Measurements from ENCODE around the gene TENT5C.

The TENT5C gene

DNA sequence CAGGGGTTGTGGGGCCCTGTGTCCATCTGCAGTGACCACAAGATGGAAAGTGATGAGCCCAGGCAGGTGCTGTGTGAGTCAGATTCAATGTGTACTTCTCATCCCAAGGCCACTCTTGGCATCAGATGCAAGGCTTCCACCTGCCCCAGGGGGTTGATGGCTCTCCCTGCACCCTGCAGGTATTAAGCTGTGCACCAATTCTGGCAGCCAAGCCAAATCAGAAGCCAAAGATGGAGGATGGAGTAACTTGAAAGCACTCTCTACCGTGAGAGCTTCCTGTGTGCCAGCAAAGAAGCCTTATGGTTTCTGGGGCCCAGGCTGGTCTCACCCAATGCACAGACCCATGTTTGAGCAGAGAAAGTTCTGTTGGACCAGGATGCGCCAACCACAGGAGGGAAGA lies 44.3 kb upstream of the TENT5C start:
- TF ChIP-seq, protein P1, sequence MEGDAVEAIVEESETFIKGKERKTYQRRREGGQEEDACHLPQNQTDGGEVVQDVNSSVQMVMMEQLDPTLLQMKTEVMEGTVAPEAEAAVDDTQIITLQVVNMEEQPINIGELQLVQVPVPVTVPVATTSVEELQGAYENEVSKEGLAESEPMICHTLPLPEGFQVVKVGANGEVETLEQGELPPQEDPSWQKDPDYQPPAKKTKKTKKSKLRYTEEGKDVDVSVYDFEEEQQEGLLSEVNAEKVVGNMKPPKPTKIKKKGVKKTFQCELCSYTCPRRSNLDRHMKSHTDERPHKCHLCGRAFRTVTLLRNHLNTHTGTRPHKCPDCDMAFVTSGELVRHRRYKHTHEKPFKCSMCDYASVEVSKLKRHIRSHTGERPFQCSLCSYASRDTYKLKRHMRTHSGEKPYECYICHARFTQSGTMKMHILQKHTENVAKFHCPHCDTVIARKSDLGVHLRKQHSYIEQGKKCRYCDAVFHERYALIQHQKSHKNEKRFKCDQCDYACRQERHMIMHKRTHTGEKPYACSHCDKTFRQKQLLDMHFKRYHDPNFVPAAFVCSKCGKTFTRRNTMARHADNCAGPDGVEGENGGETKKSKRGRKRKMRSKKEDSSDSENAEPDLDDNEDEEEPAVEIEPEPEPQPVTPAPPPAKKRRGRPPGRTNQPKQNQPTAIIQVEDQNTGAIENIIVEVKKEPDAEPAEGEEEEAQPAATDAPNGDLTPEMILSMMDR (conservative IDR thresholded peaks at IDR 0.05; ENCODE audit: low read depth, low read length): no peak
- H3K4me3 ChIP-seq (ENCODE audit: low read depth, low read length): no peak overlapping the region
- no peak for DNase-seq (ENCODE audit: low read depth)

DNA sequence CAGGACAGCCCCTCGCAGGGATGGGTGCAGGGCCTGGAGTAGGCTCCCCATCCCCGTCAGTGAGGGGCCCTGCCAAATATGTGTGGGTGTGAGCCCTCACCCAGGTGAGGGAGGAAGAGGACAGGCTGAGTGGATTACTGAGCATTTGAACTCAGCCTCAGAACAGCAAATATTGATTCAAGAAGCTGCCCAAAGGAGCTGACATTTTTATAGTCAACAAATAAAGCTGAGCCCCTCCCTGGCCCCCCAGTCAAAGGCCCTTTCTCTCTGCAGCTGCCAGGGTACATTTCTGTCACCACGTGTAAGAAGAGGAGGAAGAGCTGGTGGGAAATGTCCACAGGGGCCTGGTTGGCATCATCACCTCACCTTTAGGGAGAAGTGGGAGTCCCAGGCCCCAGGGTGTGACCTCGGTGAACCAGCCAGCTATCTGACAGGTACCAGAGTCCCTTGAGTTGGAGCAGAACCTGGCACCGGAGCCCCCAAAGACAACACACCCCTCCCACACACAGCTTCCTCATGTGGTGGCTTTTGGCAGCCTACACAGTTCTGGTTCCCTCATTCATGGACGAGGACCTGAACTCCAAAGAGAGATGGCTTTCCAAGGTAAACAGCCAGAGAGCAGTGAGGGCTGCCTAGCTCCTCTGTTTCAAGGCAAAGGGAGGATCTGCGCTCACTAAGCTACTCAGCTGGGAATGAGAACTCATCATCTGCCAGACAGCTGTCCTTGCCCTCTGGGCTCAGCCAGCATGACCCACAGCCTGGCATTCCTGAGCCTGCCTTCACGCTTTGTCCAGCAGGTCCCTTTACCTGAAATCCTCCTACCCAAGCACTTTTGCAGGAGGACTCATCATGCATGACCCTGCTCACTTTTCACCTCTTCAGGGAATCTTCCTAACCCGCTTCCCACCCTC lies 43.0 kb upstream of the TENT5C start:
- no peak for DNase-seq (ENCODE audit: low read depth)
- no peak overlapping the region for H3K4me3 ChIP-seq (ENCODE audit: low read depth, low read length)
- TF ChIP-seq, protein P1 (conservative IDR thresholded peaks at IDR 0.05; ENCODE audit: low read depth, low read length): no peak

DNA sequence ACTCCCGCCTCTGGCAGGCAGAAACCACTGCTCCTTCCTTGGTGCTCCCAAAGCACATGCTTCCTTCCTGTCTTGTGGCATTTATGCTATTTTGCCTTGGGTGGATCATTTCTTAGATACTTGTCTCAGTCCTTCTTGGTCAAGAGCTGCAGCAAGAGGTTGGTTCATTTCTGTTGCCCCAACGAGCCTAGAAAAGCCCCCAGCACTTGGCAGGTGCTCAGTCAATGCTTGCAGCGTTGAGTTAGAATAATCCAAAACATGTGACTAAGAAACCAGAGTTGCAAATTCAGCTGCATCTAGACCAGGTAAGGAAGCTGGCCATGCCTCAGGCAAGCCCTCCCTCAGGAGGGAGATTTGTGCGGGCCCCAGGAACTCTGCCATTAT lies 42.4 kb upstream of the TENT5C start:
- H3K4me3 ChIP-seq (ENCODE audit: low read depth, low read length): no peak overlapping the region
- DNase-seq (ENCODE audit: low read depth): no peak
- TF ChIP-seq, protein P1 (conservative IDR thresholded peaks at IDR 0.05; ENCODE audit: low read depth, low read length): no peak

DNA sequence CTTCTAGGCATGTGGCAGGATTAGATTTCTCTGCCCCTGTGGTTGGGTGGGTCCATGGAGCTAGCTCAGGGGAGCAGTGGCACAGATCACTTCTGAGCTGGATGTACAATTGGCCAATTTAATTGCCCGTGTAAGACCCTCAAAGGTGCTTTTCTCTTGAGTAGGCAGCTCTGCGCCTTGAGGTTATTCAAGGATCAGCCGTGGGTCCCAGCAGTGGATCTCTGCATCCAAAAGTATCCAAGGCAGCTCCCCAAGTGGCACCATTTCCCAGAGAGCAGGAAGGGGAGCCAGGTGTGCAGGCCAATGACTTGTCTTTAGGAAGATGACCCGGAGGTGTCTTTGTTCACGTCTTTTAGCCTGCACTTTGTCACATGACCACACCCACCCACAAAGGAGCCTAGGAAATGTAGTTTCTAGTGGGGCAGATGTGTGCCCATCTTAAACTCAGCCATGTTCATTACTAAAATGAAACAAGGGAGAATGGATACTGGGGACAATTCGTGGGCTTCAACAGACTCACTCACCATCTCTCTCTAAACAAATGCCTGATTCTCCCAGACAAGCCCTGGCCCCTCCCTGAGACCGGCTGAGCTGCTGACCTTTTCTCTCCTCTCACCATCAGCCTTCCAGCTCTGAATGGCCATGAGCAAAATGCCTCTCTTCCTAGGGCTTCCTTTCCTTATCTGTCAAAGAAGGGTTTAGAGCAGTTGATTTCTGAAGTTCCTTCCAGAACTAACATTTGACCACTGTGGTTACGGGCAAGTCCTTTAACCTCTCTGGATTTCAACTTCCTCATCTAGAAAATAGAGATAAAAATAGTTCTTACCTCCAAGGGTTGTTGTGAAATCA lies 41.4 kb upstream of the TENT5C start:
- TF ChIP-seq, protein P1 (conservative IDR thresholded peaks at IDR 0.05; ENCODE audit: low read depth, low read length): no peak
- no peak overlapping the region for H3K4me3 ChIP-seq (ENCODE audit: low read depth, low read length)
- no peak for DNase-seq (ENCODE audit: low read depth)

DNA sequence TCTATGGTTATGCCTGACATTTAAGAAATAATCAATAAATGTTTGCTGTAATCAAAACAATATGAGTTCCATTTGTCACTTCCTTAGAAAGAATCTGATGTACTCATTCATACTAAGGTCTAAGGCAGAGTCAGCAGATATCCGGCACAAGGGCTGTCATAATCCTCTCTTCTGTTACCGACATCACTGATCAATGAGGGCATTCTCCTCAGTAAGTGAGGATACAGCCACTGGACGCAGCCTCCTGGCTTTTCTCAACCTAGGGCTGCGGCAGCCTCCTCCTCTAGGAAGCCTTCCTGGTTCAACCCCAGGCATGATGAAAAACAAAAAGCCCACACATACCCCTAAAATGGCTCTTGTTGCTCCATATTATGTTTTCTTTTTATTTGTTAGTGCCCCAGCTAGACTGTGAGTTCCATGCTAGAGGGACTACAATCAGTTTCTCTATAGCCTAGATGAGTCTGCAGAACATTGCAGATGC lies 40.7 kb upstream of the TENT5C start:
- H3K4me3 ChIP-seq (ENCODE audit: low read depth, low read length): no peak overlapping the region
- no peak for DNase-seq (ENCODE audit: low read depth)
- TF ChIP-seq, protein P1 (conservative IDR thresholded peaks at IDR 0.05; ENCODE audit: low read depth, low read length): no peak

DNA sequence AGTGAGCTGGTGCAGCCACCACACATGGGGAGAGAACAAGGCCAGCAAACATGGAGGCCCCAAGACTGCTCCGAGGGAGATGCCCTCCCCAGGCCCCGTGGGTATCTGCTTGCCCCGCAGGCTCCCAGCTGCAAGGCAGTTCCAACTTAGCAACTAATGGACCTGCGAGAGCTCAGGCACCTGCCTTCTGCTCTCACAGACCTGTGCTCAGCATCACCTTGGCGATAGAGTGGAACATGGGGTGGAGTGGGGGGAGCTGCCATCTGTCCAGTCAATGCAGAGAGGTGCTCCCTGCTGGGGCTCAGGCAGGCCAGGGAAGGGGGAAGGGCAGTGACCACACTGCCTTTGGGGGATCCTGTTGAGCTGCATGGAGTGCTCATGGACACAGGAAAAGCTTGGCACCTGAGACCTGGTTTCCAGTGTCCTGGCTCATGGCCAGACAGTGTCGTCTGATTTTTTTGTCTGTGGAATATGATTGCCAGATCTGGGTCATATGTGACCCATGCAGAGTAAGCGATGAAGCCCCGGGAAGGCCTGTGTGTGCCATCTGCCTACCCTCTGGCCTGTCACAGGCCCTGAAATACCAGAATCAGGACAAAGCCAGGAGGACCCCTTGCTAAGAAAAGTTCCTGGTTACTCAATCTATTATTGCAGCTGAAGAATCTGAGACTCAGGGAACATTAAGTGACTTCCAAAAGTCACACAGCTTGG lies 39.9 kb upstream of the TENT5C start:
- DNase-seq (ENCODE audit: low read depth): no peak
- TF ChIP-seq, protein P1 (conservative IDR thresholded peaks at IDR 0.05; ENCODE audit: low read depth, low read length): no peak

More for the DNA sequence above, 39.9 kb upstream of the TENT5C start:
- H3K4me3 ChIP-seq (ENCODE audit: low read depth, low read length): no peak overlapping the region
